ENCODE measurements around the gene RALBP1.

The RALBP1 gene

DNA sequence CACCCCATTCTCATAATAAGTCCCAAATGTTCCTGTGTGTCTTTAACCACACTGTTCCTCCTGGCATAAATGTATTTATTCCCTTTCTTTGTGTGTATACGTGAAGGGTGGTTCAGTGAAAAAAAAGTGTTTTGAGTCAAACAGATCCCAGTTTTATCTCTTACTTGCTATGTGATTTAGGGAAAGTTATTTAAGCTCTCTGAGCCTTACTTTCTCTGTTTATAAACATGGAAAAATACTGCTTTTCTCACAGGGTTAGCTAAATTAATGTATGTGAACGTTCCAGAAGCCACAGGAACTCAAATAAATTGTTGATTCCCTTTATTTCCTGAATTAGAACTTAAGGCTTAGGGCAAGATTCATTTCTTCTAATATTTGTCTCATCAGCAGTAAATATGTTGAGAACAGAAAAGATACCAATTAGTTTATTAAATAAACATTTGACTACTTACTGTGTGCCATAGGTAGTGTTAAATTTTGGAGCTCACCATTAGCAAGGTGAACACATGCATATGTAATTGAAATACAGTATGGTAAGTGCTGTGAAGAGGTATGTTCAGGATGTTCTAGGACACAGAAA lies 33.2 kb downstream of the RALBP1 start:
- no peak for DNase-seq (ENCODE audit: low spot score)

DNA sequence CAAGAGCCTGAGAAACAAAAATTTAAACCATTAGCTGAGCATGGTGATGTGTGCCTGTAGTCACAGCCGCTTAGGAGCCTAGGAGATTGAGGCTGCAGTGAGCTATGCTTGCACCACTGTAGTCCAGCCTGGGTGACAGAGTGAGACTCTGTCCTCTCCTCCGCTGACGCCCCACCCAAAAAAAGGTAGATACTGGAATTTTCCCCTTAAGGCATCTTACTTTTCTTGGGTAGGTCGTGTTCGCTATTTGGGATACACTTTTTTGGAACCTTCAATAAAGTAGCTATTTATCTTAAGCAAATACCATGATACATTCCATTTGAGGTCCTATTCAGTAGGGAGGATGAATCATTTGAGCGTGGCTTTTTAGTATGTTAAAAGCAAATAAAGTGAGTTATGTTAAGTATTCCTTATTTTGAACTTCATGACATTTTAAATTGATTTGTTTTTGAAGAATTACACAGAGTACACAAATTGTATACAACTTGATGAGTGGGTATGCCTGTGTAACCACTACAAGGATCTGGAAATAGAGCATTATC lies 38.7 kb downstream of the RALBP1 start:
- DNase-seq (ENCODE audit: low spot score): no peak

DNA sequence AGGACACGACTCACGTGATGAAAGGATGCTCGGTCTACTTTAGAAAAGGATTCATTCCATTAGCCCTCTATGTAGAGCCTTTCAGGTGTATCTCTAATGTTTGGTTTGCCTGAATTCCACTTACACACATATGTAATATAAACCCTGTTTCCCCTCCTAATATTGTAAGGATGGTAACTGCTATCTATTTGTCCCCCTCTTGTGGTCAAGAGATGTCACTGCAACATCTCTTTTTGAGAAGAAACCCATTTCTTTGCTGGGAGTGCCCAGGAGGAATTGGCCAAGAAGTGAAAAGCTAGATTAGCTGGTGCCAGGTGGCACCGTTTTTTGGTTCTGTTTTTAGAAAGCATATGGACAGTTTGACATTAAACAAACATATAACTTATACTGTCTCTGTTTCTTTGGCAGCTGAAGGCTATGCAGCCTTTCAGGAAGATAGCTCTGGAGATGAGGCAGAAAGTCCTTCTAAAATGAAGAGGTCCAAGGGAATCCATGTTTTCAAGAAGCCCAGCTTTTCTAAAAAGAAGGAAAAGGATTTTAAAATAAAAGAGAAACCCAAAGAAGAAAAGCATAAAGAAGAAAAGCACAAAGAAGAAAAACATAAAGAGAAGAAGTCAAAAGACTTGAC lies 41.2 kb downstream of the RALBP1 start:
- peak; percentile 53 for DNase-seq (ENCODE audit: low spot score)

DNA sequence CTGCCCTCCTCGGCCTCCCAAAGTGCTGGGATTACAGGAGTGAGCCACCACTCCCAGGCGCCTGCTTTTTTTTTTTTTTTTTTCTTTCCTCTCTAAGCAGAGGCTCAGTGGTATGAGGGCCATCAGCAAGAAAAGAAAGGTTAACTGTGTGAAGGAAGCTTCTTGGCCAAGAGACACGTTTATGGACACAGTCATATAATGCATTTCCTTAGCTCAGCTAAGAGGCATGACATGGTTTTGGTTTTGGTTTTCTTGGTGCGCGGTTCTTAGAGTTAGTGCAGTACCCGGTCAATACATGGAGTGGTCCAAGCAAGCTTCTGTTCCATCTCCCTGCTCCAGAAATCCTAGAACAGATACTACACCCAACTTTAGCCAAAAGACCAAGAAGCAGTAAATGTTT lies 42.6 kb downstream of the RALBP1 start:
- no peak for DNase-seq (ENCODE audit: low spot score)

DNA sequence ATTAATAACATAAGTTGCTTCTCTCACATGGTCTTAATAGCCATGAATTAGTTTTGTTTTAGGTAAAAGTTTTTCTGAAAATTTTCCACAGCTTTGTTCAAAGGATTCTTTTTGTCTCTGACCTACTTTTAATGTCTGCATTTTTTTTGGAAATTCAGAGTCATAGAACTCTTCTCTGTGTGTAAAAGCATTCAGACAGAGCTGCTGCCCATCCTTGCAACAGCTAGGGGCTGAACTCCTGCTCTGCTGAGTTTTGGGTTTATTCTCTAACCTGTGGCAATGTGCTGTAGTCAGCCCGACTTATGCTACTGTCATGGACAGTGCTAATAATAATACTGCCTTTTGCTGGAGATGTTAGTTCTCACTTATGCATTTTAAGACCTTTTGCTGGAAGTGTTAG lies 44.1 kb downstream of the RALBP1 start:
- no peak for DNase-seq (ENCODE audit: low spot score)

DNA sequence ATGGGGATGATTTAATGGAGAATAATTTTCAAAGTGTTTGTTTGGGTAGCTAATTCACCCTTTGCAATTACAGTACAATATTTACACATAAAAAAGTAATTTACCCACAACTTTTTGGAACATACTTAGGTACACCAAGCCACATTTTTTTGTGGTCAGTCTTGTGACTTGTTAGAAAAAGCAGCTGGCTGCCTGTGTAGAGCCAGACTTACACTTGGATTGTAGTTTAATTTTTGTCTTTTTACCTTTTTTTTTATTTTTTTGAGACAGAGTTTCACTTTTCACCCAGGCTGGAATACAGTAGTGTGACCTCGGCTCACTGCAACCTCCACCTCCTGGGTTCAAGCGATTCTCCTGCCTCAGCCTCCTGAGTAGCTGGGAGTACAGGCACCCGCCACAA lies 45.4 kb downstream of the RALBP1 start:
- DNase-seq (ENCODE audit: low spot score): no peak

DNA sequence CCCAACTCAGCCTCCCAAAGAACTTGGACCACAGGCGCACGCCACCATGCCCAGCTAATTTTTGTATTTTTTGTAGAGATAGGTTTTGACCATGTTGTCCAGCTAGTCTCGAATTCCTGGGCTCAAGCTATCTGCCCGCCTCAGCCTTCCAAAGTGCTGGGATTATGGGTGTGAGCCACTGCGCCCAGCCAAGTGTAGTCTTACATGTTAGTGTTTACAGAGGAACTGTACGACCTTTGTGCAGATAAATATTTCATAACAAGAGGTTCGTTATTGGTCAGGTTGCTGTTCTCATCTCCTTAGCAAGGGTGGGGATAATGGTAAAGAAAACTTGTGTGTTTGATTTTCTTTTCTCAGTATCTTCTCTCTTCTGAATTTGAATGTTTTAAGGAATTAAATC lies 46.5 kb downstream of the RALBP1 start:
- DNase-seq (ENCODE audit: low spot score): no peak

DNA sequence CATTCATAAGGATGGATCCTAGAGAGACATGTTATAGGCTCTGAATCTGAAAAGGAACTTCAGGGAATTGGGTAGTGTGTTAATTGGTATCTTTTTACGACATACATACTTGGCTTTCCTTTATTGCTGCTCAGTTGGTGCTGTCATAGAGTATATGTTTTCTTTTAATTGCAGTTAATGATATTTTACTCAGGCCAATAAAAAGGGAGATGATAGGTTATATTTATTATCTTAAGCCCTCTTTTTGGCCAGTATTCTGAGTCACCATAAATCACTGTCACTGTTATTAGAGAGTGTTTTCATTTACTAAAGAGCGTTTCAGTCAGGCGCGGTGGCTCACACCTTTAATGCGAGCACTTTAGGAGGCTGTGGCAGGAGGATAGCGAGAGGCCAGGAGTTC lies 47.6 kb downstream of the RALBP1 start:
- no peak for DNase-seq (ENCODE audit: low spot score)

DNA sequence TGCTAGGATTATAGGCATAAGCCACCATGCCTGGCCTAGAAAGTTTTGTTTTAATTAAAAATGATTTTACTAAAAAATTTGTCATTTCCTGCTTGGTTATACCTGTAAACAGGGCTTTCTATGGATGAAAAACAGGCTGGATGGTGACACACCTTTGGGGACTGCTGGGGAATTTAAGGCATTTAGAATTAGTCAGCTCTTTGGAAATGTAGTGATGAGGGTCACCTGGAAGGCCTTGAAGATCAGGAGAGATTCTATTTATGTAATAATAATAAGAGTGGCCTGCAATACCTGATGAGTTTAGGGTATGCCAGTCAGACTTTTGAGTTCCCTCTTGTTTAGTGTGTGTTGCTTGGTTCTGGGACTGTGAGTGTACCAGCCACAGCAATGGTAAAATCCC lies 51.1 kb downstream of the RALBP1 start:
- no peak for DNase-seq (ENCODE audit: low spot score)

DNA sequence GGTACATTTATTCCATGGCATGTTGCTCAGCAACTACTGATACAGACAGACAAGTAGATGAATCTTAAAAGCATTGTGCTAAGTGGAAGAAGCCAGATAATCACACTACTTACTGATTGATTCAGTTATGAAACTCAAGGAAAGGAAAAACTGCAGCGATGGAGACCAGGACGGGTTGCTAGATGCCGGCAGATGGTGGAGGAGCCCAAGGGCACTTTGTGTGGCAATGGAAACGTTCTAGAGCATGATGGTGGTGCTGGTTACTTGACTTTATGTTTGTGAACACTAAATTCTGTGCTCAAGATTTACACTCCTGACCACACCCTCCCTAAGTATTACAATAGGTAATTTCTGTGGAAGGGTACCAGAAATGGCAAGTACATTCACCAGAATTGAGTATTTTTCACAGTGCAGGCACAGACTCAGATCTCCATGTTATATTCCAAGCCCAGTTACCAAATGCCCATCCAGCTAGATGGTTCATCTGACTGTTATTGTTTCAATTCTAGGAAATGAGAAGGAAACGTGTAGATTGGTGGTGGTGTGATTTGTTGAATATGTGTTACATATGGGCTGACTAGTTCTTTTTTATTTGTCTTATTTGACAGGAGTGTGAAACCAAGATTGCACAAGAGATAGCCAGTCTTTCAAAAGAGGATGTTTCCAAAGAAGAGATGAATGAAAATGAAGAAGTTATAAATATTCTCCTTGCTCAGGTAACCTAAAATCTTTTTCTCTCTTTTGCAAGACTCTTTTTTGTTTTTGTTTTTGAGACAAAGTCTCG lies 55.1 kb downstream of the RALBP1 start:
- peak; percentile 3 for DNase-seq (ENCODE audit: low spot score)

DNA sequence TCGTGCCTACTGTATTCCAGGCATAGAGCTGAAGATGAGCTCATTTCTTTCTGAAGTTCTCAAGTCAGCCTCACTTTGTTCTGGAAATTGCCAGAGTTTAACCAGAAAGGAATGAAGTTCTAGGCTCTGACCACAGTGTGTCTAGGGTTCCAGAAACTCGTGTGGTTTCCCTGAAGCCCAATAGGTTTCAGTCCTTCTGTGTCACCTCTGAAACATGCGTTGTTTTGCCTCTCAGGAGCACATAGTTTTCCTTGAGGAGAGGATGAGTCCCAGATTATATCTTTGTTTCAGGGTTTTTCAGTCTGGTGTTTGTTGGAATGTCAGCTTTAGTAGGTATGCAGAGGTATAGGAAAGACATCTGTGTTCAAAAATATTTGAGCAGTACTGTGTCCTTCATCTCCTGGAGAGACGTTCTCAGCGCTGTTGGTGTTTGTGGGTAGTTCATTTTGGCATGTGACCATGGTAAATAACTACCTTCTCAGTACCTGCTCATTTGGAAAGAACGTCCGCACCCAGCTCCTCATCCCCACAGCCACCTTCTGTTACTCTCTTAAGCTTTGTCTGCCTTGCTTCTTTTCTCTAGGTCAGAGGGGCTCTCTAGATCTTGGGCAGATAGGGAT lies 56.6 kb downstream of the RALBP1 start:
- no peak for DNase-seq (ENCODE audit: low spot score)

DNA sequence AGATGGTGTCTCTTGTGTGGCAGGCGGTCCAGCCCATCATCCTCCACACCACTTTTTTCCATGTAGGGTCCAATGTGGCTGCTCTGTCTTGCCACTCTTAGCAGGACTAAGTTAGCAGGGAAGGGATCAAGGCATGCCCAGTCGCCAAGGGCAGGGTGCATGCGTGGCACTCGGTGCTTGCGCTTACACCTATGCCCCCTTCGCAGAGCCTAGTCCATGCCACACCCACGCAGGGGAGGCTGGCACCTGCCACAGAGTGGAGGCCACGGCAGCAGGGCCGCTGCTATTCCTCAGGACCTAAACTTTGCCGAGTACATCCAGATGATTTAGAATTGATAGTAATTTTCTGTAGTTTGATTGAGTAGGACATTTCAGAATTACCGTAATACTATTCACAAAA lies 59.5 kb downstream of the RALBP1 start:
- DNase-seq (ENCODE audit: low spot score): no peak

DNA sequence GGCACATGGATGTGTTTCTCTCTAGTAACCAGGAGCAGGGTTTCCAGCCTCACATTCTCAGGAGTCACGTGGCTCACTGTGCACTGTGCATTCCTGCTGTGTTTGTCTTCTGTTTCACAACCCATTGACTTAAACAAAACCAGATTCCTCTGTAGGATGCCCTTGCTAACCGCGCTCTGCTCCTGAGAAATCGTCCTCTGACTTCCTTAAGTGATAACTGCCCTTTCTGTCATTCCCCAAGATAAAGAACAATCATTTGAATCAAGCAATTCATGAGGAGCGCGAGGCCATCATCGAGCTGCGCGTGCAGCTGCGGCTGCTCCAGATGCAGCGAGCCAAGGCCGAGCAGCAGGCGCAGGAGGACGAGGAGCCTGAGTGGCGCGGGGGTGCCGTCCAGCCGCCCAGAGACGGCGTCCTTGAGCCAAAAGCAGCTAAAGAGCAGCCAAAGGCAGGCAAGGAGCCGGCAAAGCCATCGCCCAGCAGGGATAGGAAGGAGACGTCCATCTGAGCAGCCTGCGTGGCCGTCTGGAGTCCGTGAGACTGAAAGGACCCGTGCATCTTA lies 60.2 kb downstream of the RALBP1 start:
- no peak for DNase-seq (ENCODE audit: low spot score)

DNA sequence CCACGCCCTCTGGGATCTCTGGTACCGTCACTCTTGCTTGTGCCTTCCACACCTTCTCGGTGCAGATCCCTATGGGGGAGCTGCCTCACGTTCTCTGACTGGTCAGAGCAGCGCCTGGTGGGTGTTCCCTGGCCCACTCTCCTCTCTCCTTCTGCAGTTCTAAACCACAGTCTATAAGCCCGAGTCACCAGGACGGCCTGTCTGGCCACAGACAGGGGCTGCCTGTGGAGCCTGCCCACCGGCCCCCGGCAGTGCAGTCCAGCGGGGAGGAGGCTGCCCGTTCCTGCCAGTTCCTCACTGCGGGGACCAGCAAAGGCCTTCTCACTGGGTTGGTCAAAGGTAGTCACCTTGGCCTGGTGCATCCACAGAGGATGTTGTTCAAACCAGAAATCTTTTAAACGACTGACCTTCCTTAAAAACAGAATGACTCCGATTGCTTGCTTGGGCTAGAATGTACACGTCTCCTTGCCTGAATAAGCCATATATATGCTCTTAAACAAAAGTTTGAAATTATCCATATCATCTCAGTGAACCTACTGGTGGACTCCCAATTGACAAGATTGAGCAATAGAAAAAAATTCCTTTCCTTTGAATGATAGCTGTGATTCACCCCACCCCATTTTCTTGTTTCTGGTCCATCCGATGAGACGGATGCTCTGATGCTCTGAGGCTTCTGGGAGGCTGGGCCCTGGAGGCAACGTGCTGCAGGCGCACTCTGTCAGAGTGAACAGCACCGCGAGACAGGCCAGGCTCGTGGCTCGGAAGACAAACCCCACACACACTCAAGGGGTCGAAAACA lies 61.2 kb downstream of the RALBP1 start:
- DNase-seq (ENCODE audit: low spot score): no peak

DNA sequence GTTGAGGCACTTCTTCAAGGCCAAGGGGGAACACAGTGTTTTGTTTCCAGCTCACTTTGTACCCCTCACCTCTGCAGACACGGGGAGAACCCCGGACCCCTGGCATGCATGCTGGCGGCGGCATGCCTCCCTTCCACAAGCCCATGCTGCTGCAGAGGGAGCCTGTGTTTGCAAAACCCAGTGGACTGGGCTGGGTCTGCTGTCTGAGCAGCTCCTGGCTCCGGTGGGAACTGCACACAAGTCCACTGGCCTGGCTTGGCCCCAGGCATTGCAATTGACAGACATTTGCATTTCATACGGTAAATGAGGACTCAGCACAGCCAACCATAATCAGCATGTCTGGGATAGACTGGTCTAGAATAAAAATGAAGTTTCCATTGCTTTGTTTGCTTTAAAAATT lies 62.4 kb downstream of the RALBP1 start:
- DNase-seq (ENCODE audit: low spot score): no peak

DNA sequence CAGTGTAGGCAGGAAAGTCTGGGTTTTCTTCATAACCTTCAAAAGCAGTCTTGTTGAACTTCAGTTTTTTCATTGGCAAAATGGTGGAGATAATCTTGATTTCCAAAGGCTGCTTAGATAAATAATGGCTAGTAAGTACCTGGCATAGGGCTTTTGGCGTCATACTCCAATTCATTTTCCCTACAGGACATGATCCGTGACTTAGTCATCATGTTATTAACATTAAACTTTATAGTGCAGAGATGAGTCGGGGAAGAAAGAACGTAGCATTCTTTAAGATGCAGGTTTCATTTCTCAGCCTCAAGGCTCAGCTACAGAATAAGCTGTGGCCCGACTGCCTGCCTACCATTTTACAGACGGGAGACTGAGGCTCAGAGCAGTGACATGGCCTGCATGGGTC lies 64.0 kb downstream of the RALBP1 start:
- no peak for DNase-seq (ENCODE audit: low spot score)

DNA sequence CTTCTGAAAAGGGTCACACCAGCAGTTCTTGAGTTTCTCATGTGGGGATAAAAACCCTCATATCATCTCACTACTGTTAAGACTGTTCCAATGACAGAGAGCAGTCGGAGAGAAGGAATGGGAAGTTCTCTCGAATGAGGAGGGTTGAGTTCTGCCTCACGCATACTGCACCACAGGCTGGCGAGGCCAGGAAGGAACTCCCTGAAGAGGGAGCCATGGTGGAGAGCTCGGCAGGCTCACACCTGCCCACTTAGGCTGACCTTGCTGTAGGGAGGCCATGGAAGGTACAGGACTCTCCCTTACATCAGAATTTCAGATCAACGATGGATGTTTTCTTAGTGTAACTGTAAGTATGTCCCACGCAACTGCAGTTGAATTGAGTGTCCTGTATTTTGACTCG lies 64.6 kb downstream of the RALBP1 start:
- DNase-seq (ENCODE audit: low spot score): no peak

DNA sequence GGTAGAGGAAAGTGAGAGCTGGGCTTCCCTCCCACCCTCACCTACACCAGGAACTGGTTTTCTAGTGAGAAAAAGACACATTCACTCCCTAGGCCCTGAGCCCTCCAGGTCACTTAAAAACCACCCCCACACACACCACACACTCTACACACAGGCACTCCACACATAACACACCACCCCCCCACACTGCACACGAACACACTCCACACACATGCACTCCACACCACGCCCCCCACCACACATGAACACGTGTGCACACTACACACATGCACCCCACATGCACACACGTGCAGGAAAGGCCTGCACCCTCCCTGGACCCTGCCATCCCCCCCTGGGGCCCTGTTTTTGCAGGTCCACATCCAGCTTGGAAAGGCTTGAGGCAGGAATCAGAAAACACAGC lies 67.6 kb downstream of the RALBP1 start:
- DNase-seq (ENCODE audit: low spot score): no peak

DNA sequence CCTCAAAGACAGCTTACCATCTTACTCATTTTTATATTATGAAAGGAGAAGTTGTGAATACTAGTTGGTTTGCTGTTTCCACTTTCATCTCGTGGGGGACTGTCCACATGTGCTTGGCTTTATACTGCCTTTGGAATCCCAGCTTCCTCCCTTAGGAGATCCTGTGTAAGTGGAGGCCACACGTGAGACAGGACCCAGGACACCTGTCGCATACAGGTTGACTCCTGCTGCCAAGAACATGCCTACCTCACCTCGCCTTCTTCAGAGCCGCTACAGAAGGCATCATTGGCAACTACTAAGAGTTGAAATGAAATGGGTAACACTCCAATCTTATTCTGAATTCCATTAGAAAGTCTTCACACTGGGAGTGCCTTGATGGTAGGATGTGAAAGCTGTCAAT lies 69.7 kb downstream of the RALBP1 start:
- DNase-seq (ENCODE audit: low spot score): no peak

DNA sequence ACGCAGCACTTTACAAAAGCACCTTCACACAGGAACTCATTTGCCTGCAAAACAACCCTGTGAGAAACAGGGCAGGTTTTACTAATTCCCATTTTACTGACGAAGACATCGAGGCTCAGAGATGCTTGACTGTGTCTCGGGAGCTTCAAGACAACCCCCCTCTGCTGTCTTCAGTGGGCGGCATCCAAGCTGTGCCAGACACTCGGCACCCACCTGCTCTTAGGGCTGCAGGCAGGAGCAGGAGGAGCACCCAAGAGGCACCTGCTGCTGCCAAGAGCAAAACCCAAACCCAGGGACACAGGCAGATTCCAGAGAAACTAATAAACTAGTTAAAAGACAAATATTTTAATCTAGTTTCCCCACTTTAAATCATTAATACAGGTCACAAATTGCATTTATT lies 71.2 kb downstream of the RALBP1 start:
- DNase-seq (ENCODE audit: low spot score): no peak

DNA sequence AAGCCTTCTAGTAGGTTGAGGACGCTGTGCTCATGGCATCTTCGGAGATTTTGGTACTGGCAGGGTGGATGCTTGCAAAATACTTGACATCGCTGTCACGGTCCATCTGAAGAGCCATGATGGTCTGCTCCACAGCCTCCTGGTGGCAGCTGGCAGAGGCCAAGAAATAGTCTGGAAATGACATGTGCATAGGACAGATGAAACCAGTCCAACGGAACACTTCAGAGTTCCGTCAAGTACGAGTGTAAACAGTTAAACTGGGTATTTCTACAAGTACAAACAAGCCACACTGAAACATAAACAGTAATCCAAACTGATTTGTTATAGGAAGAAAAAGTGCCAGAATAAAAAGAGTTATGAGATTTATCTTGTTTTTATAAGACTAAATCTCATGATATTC lies 72.5 kb downstream of the RALBP1 start:
- DNase-seq (ENCODE audit: low spot score): no peak

DNA sequence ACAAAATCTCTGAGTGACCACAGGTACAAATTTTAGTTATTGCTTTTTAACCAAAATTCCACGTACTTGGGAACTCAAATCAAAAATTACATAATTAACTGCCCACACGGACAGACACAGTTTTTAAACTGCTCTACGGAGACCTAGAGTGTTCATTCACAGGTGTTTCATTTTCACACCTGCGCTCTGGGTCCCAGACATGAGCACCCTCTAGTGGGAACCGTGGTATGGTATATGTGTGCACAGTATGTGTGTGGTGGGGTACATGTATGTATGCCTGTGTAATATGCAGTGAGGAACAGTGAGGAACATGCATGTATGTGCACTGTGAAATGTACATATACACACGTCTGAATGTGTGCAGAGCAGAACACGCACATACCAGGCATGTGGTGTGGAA lies 74.1 kb downstream of the RALBP1 start:
- no peak for DNase-seq (ENCODE audit: low spot score)

Measured in activated CD4-positive, alpha-beta T cell treated with anti-CD3 and anti-CD28 coated beads, Interleukin-2, Interleukin-4, amounts not matched to agents 100 ng/mL and 50 ng/mL, durations not matched to agents 16 hours and 8 hours (primary cell).